Measurements from ENCODE around the gene ANKRD10.
A peak's percentile ranks its signal among the peaks of the same experiment; 100 is the strongest.

Gene ANKRD10

GRCh38 chr13:110885966-110886869 is 28.7 kb downstream of the ANKRD10 start:
- no peak for DNase-seq (ENCODE audit: low read depth)

GRCh38 chr13:110885516-110885915 is 29.4 kb downstream of the ANKRD10 start:
- DNase-seq (ENCODE audit: low read depth) = no peak

GRCh38 chr13:110884517-110884916 is 30.4 kb downstream of the ANKRD10 start:
- no peak for DNase-seq (ENCODE audit: low read depth)

- DNase-seq (ENCODE audit: low read depth) = no peak
These were observed 31.3 kb downstream of the ANKRD10 start for GRCh38 chr13:110883542-110883941.

GRCh38 chr13:110882972-110883371 is 31.9 kb downstream of the ANKRD10 start:
- DNase-seq (ENCODE audit: low read depth) = no peak

GRCh38 chr13:110881839-110882627 is 32.8 kb downstream of the ANKRD10 start:
- no peak for DNase-seq (ENCODE audit: low read depth)

GRCh38 chr13:110880627-110881026 is 34.2 kb downstream of the ANKRD10 start:
- no peak for DNase-seq (ENCODE audit: low read depth)

GRCh38 chr13:110879482-110879881 is 35.4 kb downstream of the ANKRD10 start:
- no peak for DNase-seq (ENCODE audit: low read depth)

GRCh38 chr13:110877737-110878258 is 37.1 kb downstream of the ANKRD10 start:
- DNase-seq (ENCODE audit: low read depth) = no peak

- DNase-seq (ENCODE audit: low read depth) = no peak
These were observed 38.3 kb downstream of the ANKRD10 start for GRCh38 chr13:110876609-110877008.

GRCh38 chr13:110875241-110875640 is 39.6 kb downstream of the ANKRD10 start:
- no peak for DNase-seq (ENCODE audit: low read depth)

- peak; percentile 23 for DNase-seq (ENCODE audit: low read depth)
These were observed 40.3 kb downstream of the ANKRD10 start for GRCh38 chr13:110874508-110874960.

- no peak for DNase-seq (ENCODE audit: low read depth)
These were observed 41.0 kb downstream of the ANKRD10 start for GRCh38 chr13:110873639-110874507.

- DNase-seq (ENCODE audit: low read depth) = no peak
These were observed 41.9 kb downstream of the ANKRD10 start for GRCh38 chr13:110872768-110873638.

GRCh38 chr13:110872034-110872767 is 42.7 kb downstream of the ANKRD10 start:
- DNase-seq (ENCODE audit: low read depth) = no peak

- DNase-seq (ENCODE audit: low read depth) = no peak
These were observed 44.8 kb downstream of the ANKRD10 start for GRCh38 chr13:110869805-110870706.

GRCh38 chr13:110869231-110869804 is 45.6 kb downstream of the ANKRD10 start:
- no peak for DNase-seq (ENCODE audit: low read depth)

- DNase-seq (ENCODE audit: low read depth) = no peak
These were observed 46.1 kb downstream of the ANKRD10 start for GRCh38 chr13:110868720-110869119.

- DNase-seq (ENCODE audit: low read depth) = no peak
These were observed 47.5 kb downstream of the ANKRD10 start for GRCh38 chr13:110867380-110867779.

All from activated T-helper 1 cell treated with Interleukin-2 at 50 U/mL for 16 hours (primary cell).